ENCODE data around the gene DCBLD1.

DCBLD1 gene

GRCh38 chr6:117531809-117532725 lies 49.6 kb downstream of the DCBLD1 start:
- DNase-seq = no peak

DNA sequence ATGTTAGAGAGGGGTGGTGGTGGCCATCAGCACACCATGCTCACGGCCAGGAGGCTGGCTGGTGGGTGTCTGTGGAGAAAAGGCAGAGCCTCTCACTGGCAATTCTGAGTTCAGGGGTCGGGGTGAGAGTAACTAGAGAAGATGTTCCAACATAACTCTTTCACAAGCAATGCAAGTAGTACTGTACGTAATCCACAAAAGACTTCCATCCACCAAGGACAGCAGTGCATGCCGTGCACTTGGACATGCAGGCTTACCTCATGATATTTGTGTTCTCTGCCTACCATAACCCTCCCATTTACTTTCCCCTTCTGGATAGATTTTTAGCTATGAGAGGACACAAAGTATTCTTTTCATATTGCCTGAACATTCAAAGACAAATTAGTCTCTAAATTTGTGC lies 51.3 kb downstream of the DCBLD1 start:
- DNase-seq = no peak

DNA sequence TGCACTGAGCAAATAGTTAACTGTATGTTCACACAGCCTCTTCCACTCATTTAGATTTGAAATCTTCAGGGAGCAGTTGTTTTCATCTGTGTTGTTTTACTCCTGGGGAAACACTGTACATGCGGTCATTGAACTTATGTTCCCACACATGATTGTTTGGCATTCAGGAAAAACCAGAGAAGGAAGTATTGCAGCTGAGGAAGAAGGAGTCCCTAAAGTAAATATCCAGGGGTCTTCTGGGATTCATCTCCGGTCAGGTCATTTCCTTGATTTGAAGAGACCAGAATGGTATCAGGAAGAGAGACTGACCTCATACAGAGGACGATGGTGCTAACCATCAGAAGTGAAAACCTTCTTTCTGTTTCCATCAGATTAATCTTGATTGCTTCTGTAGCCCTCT lies 52.5 kb downstream of the DCBLD1 start:
- no peak for DNase-seq

GRCh38 chr6:117536317-117536716 lies 53.8 kb downstream of the DCBLD1 start:
- no peak for DNase-seq

DNA sequence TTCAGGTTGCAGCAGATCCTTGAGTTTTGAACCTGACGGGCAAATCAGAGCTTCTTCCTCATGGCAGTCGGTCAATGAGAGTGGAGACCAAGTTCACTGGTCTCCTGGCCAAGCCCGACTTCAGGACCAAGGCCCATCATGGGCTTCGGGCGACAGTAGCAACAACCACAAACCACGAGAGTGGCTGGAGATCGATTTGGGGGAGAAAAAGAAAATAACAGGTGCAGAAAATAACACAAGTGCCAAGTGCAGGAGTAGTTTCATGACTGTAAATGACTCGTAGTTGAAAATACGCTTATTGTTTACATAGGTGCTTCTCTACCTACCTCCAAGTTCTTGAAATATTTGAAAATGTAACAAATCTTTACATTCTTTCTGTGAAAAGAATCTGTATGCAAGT lies 56.1 kb downstream of the DCBLD1 start:
- DNase-seq = no peak

- no peak for DNase-seq
Observed at GRCh38 chr6:117540670-117541069, 58.2 kb downstream of the DCBLD1 start.

DNA sequence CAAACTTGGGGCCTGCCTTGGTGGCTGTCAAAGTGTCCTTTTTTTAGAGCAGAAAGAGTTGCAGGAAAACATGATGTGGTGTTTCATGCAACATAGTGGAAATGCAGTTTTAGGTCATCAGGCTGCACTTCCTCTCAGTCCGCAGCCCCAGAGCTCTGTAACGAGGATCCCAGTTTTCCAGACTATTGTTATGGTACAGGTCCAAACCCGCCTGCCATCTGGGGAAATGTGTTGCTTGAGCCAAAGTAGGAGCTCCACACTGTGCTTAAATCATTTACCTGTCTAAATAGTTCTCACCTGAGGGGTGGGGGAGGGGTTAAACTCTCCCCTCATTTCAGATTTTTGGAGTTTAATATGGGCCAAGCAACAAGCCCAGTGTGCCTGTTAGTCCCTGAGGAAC lies 60.0 kb downstream of the DCBLD1 start:
- DNase-seq = no peak

DNA sequence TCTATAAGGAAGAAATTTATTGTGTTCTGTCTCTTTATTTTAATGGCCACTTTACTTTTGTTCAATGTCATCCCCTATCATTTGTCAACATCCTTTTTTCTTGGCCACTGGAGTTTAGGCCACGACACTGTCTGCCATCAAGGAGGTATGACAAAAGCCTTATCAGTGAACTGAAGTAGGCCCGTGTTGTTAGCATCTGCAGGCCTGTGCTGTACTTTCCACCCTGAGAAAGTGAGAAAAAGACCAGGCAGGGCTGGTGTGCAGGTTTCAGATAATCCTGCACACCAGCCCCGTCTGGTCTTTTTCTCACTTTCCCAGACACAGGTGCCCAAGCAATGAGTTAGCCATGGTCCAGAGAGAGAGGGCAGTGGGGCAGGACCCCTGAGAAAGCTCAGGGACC lies 62.2 kb downstream of the DCBLD1 start:
- DNase-seq = no peak

DNA sequence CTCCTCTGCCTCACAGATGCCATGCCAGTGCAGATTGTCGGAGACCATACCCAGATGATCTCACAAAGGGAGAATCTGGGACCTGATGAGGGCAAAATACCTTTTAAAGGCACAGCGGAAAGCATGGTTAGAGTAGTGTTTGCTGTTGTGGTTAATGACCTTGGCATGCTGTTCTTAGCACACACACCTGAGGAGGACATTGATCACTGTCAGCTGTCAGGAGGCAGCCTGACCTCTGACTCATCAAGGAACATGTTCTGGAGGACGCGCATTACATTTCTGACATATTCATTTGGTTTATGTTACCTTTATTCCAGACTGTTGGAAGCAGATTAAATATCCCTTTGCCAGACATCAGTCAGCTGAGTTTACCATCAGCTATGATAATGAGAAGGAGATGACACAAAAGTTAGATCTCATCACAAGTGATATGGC lies 62.7 kb downstream of the DCBLD1 start:
- DNase-seq = peak; percentile 14

DNA sequence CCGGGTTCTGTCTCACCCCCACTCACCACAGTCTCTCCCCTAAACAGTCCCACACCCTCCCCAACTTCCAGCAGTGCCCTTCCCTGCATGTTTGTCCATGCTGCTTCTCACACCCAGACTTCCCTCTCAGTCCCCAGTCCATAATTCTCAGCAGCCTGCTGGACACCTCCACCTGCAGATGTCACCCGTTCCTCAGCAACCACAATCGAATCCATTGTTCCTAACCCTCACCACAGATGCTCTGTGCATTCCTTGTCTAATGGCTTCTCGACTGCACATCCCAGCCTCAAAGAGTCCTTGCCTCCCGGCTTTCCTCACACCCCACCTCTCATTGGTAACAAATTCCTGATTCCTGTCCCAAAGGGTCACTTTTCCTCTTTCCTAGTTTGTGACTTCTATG lies 64.2 kb downstream of the DCBLD1 start:
- DNase-seq = no peak

DNA sequence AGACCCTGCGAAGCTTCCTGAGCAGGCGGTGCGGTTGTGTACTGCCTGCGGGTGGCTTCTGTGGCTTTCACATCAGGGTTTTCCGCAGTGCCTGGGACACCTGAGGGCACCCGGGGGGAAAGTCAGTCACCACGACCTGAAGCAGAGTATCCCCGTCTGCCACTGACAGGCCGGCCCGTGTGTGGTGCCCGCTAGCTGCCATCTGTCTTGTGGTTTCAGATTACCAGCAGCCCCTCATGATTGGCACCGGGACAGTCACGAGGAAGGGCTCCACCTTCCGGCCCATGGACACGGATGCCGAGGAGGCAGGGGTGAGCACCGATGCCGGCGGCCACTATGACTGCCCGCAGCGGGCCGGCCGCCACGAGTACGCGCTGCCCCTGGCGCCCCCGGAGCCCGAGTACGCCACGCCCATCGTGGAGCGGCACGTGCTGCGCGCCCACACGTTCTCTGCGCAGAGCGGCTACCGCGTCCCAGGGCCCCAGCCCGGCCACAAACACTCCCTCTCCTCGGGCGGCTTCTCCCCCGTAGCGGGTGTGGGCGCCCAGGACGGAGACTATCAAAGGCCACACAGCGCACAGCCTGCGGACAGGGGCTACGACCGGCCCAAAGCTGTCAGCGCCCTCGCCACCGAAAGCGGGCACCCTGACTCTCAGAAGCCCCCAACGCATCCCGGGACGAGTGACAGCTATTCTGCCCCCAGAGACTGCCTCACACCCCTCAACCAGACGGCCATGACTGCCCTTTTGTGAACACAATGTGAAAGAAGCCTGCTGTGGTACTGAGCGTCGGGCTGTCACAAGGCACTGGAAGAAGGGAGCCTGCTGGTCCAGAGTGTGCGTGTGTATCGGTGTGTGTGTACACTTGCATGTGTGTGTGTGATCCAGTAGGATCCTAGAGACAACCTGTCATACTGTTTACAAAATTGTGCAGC lies 65.5 kb downstream of the DCBLD1 start:
- no peak for DNase-seq

- DNase-seq = no peak
Observed at GRCh38 chr6:117548797-117549301, 66.4 kb downstream of the DCBLD1 start.

DNA sequence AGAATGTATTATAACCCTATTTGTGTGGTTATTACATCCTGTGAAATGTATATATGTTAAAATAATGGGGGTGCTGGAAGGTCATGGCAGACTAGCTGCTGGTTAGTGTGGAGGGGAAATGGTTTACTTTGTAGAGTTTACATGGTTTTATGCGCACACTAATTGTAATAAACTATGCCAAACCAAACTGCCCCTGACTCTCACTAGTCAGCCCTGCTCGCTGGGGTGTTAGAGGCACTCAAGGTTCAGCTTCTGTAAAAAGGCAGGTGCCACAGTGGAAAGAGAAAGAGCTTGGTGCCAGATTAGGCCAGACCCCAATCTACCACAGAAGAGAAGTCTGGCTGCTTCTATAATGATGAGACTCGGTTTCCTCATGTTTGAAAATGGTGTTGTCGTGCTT lies 67.1 kb downstream of the DCBLD1 start:
- no peak for DNase-seq

DNA sequence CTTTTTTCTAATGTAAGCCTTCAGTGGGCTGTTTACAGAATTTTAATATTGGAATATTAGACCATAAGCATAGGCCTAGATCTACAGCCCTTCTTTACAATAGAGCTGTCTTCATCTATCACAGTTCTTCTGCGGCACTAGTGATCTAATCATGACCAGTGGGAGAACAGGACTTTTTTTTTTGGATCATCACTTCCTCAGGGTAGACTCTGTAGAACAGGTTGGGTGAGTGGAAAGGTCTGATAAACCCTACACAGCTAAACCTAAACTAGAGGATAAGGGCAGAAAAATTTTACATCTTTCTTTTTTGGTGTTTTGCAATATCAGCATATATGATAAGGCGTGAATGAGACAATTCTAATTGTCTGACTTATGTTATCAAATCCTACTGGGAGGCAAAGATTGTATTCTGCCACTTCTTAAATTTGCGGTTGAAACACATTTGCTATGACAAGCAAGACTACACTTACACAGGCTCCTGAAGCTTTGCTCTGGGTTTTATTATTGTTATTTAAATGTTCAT lies 67.7 kb downstream of the DCBLD1 start:
- DNase-seq = no peak

DNA sequence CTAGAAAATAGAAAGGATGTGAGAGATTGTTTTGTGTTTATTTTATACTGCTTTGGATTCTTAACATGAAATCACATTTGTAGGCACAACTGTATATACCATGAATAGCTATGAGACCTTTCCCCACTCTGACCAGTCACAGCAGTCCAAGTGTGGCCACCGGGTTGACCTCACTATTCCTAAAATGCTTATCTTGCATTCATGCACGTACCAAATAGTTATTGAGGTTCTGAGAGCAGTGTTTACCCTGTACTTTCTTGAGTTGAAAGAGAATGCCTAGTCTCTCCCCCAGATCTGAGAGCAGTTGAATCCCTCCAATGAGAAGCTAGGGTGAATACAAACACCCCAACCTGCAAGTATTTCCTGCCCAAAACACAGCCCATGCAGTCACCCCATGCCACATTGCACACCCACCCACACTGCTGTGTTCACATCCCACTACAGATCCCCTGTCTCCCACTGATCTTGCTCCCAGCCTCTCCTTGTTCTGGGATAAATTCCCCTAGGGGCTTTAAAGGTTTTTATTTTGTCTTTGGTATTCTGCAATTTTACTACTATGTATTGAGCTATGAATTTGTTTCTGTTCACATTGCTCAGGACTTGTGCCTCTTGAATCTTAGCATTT lies 68.3 kb downstream of the DCBLD1 start:
- no peak for DNase-seq

DNA sequence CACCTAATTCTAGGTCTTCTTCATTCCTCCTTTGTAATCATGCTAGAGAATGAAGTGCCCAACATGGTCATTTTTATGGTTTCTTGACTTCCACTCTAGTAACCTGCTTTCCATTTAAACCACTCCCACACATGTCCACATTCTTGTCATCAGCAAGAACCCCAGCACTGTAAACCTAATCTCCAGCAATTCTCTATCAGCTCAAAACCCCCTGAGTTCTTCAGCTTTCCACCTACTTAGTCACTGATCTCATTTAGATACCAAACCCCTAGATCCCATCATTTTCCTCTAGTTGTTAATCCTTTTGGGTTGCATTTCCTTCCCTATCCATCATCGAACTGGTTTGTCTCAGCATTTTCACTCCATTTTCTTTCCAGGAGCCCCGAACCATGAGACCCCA lies 70.1 kb downstream of the DCBLD1 start:
- no peak for DNase-seq

DNA sequence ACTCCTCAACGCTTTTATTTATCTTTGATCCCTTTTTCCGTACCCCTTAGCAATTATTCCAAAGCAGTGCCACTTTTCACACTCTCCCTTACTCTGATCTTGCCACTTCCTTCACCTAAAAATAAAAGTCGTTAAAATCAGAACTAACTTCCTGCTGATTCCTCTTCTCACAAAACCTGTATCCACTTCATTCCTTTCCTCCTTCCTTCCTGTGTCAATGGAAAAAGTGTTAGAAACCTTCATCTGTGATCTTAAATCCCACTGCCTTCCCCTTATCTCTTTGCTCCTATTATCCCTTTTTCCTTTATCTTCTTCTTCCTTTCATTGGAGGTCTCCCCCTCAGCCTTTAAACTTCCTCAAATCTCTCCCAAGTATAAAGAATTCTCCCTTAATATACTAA lies 70.7 kb downstream of the DCBLD1 start:
- DNase-seq = no peak

GRCh38 chr6:117555262-117555849 lies 72.9 kb downstream of the DCBLD1 start:
- DNase-seq = no peak

GRCh38 chr6:117555882-117556498 lies 73.5 kb downstream of the DCBLD1 start:
- DNase-seq = no peak

- DNase-seq = no peak
Observed at GRCh38 chr6:117557951-117558350, 75.5 kb downstream of the DCBLD1 start.

- no peak for DNase-seq
Observed at GRCh38 chr6:117558818-117559217, 76.3 kb downstream of the DCBLD1 start.

DNA sequence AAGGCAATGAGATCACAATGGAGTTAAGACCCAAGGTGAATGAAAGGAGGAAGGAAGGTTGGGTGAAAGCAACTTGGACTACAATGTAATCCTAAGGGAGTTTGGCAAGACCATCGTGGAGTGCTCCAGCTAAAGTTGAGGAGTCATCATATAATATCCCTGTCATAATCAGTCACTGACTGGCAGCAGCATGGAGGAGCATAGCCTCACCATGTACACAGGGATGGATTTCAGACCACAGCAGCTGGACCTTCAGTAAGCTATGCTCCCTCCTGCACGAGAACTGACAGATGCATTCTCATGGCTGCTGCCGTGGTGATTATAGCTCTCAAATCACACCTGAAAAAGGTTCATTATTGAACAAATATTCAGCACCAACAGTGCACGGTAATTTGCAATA lies 76.8 kb downstream of the DCBLD1 start:
- DNase-seq = no peak

Measured in NCI-H510A treated with DMSO at 0.1 percent for 48 hours (cell line).